GM12878 (cell line): ENCODE measurements around the gene ACYP2.

Experiments
- DPF2 ChIP-seq: fragments of 450-650 bp; IDR thresholded peaks from 2 replicates; pipeline ENCODE4 v1.6.1; 2017; ENCODE audit warnings: mild to moderate bottlenecking
- E2F8 ChIP-seq: fragments of 450-650 bp; IDR thresholded peaks from 2 replicates; pipeline ENCODE4 v1.6.1; 2018; ENCODE audit warnings: mild to moderate bottlenecking, low read depth, moderate library complexity; ENCODE audit not compliant: partially characterized antibody
- ELK1 ChIP-seq: IDR thresholded peaks from 2 replicates; pipeline ENCODE4 v1.6.1; 2012; ENCODE audit warnings: low read depth, low read length, improper control_type of control experiment
- ESRRA ChIP-seq: IDR thresholded peaks from 2 replicates; pipeline ENCODE4 v1.6.1; 2012; ENCODE audit warnings: mild to moderate bottlenecking, low read length, improper control_type of control experiment
- ETV6 ChIP-seq, 2 experiments: fragments of 450-650 bp in 1 of 2; IDR thresholded peaks in 1 of 2; conservative IDR thresholded peaks in 1 of 2; 2 replicates each; pipeline ENCODE4 v1.6.1; 2014; ENCODE audit warnings: antibody characterized with exemption in 1 of 2, borderline replicate concordance in 1 of 2, low read depth in 1 of 2, mild to moderate bottlenecking in 1 of 2, moderate library complexity in 1 of 2
- EZH2 ChIP-seq: IDR thresholded peaks from 2 replicates; pipeline ENCODE4 v1.6.1; 2012; ENCODE audit warnings: low read depth, mild to moderate bottlenecking, control low read depth, inconsistent platforms, low read length, borderline replicate concordance; ENCODE audit not compliant: control insufficient read depth
- MYB ChIP-seq: fragments of 150-350 bp; IDR thresholded peaks from 2 replicates; pipeline ENCODE4 v1.6.1; 2014; ENCODE audit warnings: mild to moderate bottlenecking, low read depth, low read length, borderline replicate concordance
- POLR2A ChIP-seq: IDR thresholded peaks from 2 replicates; pipeline ENCODE4 v1.6.1; 2011; ENCODE audit warnings: low read depth, mild to moderate bottlenecking, low read length
- POU2F2 ChIP-seq: IDR thresholded peaks from 3 replicates; pipeline ENCODE4 v1.6.1; 2011; ENCODE audit warnings: low read depth, mild to moderate bottlenecking, low read length, borderline replicate concordance
- RAD21 ChIP-seq: IDR thresholded peaks from 2 replicates; pipeline ENCODE4 v1.6.1; 2011; ENCODE audit warnings: mild to moderate bottlenecking, low read depth, low read length, moderate library complexity; ENCODE audit not compliant: insufficient read depth
- RBBP5 ChIP-seq: fragments of 200-600 bp; sonication (generic); conservative IDR thresholded peaks from 2 replicates; pipeline ENCODE4 v1.6.1; 2016
- ZBTB11 ChIP-seq: fragments of 450-650 bp; formaldehyde crosslinking; IDR thresholded peaks from 2 replicates; pipeline ENCODE4 v1.5.0; 2022; ENCODE audit warnings: mild to moderate bottlenecking, missing genetic modification characterization
- ZNF207 ChIP-seq: fragments of 450-650 bp; IDR thresholded peaks from 2 replicates; pipeline ENCODE4 v1.6.1; 2014; ENCODE audit warnings: antibody characterized with exemption, mild to moderate bottlenecking, borderline replicate concordance

GRCh38 chr2:54303631-54304030 lies 188.2 kb downstream of the ACYP2 start:
- TF ChIP-seq ZNF207 (no peak), DPF2 (no peak), ZBTB11 (CRISPR knock-in tag) (no peak), RBBP5 (no peak), EZH2 (no peak), POU2F2 (no peak), RAD21 (no peak), POLR2A (no peak), ELK1 (no peak), MYB (no peak), E2F8 (no peak), ETV6 (conservative IDR thresholded peaks at IDR 0.05 in 1 of 2, IDR thresholded peaks at IDR 0.05 in 1 of 2; ENCODE audit: borderline replicate concordance in 1 of 2, low read depth in 1 of 2) (no peak), ESRRA (no peak)
